Adrenal gland (tissue), 5 donors: ENCODE measurements around the gene AGPAT1.

Experiments
- POLR2A ChIP-seq, 2 donors: fragments of 450-650 bp; IDR thresholded peaks; one replicate each; pipeline ENCODE4 v1.6.1; 2017; ENCODE audit warnings: antibody characterized with exemption in 2 of 2, mild to moderate bottlenecking in 2 of 2, moderate library complexity in 1 of 2
- TF ChIP-seq, protein P1 (sequence below), 6 experiments: fragments of 450-650 bp in 4 of 6; fragments of 200-600 bp in 2 of 6; sonication (generic) in 1 of 6; IDR thresholded peaks; 1 replicate in 5 of 6; 2 replicates in 1 of 6; pipeline versions ENCODE4 v1.5.1 to v1.8.0; 2016 to 2021; ENCODE audit warnings: antibody characterized with exemption in 6 of 6, mild to moderate bottlenecking in 2 of 6, moderate library complexity in 1 of 6
- donor health status: DM: no; HTN: no; CAD: no.

DNA sequence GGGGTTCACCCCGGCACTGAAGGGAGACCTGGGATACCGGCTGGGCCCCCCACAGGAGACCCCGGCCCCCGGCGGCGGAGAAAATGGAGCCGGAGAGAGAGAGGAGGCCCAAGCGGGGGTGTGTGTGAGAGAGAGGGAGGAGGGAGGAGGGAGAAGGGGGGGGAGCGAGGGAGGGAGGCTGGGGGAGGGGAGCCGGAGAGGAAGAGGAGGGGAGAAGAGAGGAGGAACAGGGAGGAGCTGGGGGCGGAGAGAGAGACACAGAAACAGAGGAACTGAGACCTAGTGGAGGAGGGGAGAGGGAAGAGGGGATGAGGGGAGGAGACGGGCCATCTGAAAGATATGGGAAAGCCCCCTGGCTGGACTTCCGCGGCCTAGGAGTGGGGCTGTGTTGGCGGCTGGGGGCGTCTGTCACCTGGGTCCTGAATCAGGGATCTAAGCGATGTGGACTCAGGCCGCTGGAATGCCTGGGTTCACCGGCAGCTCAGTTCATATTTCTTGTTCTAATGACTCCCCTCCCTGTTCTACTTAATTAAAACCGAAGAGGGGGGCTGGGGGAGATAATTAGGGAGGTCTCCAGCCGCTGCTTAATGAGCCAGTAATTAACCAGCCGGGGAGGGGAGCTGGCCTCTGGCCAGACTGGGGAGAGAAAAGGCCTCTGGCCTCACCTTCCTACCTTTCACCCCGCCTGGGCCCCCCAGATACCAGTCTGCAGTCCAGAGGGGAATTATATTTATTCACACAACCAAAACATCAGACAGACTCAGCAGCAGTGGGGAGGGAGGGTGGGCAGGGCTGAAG lies 14.4 kb upstream of the AGPAT1 start, which contains the start of gene PBX2:
- TF ChIP-seq POLR2A (IDR thresholded peaks at IDR 0.05) = peak in 1 of 2 donors; percentile 78
- TF ChIP-seq, protein P1, sequence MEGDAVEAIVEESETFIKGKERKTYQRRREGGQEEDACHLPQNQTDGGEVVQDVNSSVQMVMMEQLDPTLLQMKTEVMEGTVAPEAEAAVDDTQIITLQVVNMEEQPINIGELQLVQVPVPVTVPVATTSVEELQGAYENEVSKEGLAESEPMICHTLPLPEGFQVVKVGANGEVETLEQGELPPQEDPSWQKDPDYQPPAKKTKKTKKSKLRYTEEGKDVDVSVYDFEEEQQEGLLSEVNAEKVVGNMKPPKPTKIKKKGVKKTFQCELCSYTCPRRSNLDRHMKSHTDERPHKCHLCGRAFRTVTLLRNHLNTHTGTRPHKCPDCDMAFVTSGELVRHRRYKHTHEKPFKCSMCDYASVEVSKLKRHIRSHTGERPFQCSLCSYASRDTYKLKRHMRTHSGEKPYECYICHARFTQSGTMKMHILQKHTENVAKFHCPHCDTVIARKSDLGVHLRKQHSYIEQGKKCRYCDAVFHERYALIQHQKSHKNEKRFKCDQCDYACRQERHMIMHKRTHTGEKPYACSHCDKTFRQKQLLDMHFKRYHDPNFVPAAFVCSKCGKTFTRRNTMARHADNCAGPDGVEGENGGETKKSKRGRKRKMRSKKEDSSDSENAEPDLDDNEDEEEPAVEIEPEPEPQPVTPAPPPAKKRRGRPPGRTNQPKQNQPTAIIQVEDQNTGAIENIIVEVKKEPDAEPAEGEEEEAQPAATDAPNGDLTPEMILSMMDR (IDR thresholded peaks at IDR 0.05) = no peak
